Brain microvascular endothelial cell (primary cell): ENCODE results near the gene SDHC.
"Not testable (repeated sequence)": the region's sequence is repeated elsewhere in the genome, so short reads cannot be mapped to it uniquely, and the experiment has no call there.

ENCODE experiments used
- DNase-seq: peaks from one replicate; pipeline ENCODE4 v3.0.0-alpha.2; 2020
- H3K27ac ChIP-seq: fragments of 250-450 bp; sonication (Bioruptor Pico); 2 replicates; pipeline ENCODE4 v1.5.1; 2020; ENCODE audit warnings: mild to moderate bottlenecking, moderate library complexity
- H3K27me3 ChIP-seq: fragments of 250-450 bp; sonication (Bioruptor Pico); replicated peaks from 2 replicates; pipeline ENCODE4 v1.5.1; 2020; ENCODE audit warnings: mild to moderate bottlenecking
- H3K36me3 ChIP-seq: fragments of 250-450 bp; sonication (Bioruptor Pico); replicated peaks from 2 replicates; pipeline ENCODE4 v1.5.1; 2020; ENCODE audit warnings: mild to moderate bottlenecking
- H3K4me3 ChIP-seq: 2 replicates; pipeline ENCODE4 v1.5.1; 2011; ENCODE audit warnings: low read depth, mild to moderate bottlenecking, control low read depth, low read length, moderate library complexity
- CTCF ChIP-seq: IDR thresholded peaks from 2 replicates; pipeline ENCODE4 v1.5.1; 2011; ENCODE audit warnings: low read depth, mild to moderate bottlenecking, moderate library complexity, low read length, control low read depth, inconsistent platforms; ENCODE audit errors: missing control alignments
- in situ Hi-C: cut with HindIII; loops from 2 replicates; pipeline ENCODE4 v1.10.0; 2017; ENCODE audit warnings: low sequenced_read_pairs, low pct_ligation_motif_present

The SDHC gene

DNA sequence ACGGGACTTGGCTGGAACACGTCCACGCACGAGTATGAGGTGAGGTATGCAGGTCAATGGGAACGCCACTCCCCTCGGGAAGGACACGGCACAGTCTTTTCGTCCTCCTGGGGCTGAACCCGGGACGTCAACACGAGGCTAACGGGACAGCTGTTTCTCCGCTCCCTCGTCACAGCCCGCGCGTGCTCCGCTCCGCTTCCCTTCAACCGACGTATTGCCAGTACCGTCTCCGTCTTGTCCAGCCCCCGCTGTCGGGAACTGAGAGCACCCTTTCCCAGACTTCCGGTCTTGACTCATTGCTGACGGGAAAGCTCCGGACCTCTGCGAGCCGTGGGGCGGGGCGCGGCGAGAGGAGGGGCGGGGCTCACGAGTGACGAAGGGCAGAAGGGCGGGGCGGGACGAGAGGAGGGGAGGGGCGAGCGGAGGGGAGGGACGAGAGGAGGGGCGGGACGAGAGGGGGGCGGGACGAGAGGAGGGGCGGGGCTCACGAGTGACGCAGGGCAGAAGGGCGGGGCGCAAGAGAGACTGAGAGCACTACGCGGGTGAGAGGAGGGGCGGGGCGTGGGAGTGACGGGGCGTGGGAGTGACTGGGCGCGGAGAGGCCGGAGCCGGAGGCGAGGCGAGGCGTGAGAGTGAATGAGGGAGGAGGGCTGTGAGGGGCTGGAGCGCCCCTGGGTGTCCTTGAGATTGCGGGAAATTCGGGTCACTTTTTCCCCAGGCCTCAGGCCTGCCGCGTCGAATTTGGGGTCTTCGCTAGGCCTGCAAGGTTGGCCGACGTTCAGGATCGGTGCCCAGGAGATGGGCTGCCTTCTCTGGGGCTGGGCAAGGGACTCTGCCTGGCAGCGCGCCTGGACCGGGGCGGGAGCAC, 75.7 kb downstream of the SDHC start:
- no peaks in the 10 kb centered on the region for H3K36me3 ChIP-seq
- peak overlapping the region; percentile 81 for H3K4me3 ChIP-seq
- H3K27me3 ChIP-seq: no peaks in the 10 kb centered on the region
- in situ Hi-C loops: loop anchor here (25.0 kb wide), 1 partner anchor 178 kb away; the partner anchor contains the start of genes APOA2, FCER1G and NDUFS2
- no peak for TF ChIP-seq CTCF
- peak overlapping the region; percentile 93 for H3K27ac ChIP-seq
- peak; percentile 98 for DNase-seq

DNA sequence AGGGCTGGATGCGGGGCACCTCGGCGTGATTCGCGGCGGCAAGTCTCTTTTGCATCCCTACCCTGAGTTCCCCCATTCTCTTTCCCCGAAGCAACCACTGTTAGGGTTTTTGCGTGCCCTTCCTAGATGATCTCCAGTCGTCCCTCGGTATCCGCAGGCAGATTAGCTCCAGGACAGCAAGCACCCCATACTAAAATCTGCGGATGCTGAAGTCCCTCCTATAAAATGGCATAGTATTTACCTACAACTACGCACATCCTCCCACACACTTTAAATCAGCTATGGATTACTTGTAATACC, 76.3 kb downstream of the SDHC start:
- no peak for TF ChIP-seq CTCF
- peak overlapping the region; percentile 77 for H3K27ac ChIP-seq
- in situ Hi-C loops: loop anchor here (25.0 kb wide), 1 partner anchor 178 kb away; the partner anchor contains the start of genes APOA2, FCER1G and NDUFS2
- DNase-seq: no peak
- H3K36me3 ChIP-seq: no peaks in the 10 kb centered on the region
- H3K27me3 ChIP-seq: no peaks in the 10 kb centered on the region
- H3K4me3 ChIP-seq: peak overlapping the region; percentile 81

DNA sequence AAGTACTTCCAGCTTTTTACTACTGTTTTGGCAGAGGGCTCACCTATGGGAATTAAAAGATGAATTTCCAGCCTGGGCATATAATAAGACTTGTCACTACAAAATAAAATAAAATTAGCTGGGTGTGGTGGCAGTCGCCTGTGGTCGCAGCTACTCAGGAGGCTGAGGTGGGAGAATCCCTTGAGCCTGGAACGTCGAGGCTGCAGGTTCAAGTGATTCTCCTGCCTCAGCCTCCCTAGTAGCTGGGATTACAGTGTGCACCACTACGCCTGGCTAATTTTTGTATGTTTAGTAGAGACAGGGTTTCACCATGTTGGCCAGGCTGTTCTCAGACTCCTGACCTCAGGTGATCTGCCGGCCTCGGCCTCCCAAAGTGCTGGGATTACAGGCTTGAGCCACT, 77.0 kb downstream of the SDHC start:
- not testable (repeated sequence) for H3K36me3 ChIP-seq, H3K27ac ChIP-seq, H3K4me3 ChIP-seq, DNase-seq, H3K27me3 ChIP-seq
- in situ Hi-C loops: loop anchor here (25.0 kb wide), 1 partner anchor 179 kb away; the partner anchor contains the start of genes APOA2, FCER1G and NDUFS2

DNA sequence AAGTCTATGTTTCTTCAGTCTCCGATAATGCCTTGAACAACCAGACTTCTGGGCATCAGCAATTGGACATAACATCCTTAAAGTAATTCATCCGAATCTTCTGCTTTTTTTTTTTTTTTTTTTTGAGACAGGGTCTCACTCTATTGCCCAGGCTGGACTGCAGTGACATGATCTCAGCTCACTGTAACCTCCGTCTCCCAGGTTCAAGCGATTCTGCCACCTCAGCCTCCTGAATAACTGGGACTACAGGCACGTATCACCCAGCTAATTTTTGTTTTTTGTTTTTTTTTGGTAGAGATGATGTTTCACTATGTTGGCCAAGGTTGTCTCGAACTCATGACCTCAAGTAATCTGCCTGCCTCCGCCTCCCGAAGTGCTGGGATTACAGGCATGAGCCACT, 77.4 kb downstream of the SDHC start:
- no peak for TF ChIP-seq CTCF
- no peaks in the 10 kb centered on the region for H3K27me3 ChIP-seq
- no peak overlapping the region for H3K4me3 ChIP-seq
- H3K27ac ChIP-seq: no peak overlapping the region
- DNase-seq: no peak
- H3K36me3 ChIP-seq: no peaks in the 10 kb centered on the region
- in situ Hi-C loops: loop anchor here (25.0 kb wide), 1 partner anchor 179 kb away; the partner anchor contains the start of genes APOA2, FCER1G and NDUFS2

- no peaks in the 10 kb centered on the region for H3K27me3 ChIP-seq
- no peak for DNase-seq
- no peak overlapping the region for H3K4me3 ChIP-seq
- TF ChIP-seq CTCF: no peak
- in situ Hi-C loops: loop anchor here (25.0 kb wide), 1 partner anchor 181 kb away; the partner anchor contains the start of genes APOA2, FCER1G and NDUFS2
- no peaks in the 10 kb centered on the region for H3K36me3 ChIP-seq
- H3K27ac ChIP-seq: no peak overlapping the region
Observed at GRCh38 chr1:161393151-161393550, 79.0 kb downstream of the SDHC start.

- in situ Hi-C loops: loop anchor here (25.0 kb wide), 1 partner anchor 185 kb away; the partner anchor contains the start of genes APOA2, FCER1G and NDUFS2
Observed at GRCh38 chr1:161397038-161397437, 82.9 kb downstream of the SDHC start.

More at GRCh38 chr1:161397038-161397437, 82.9 kb downstream of the SDHC start:
- H3K27me3 ChIP-seq, DNase-seq, H3K36me3 ChIP-seq, H3K27ac ChIP-seq, H3K4me3 ChIP-seq: not testable (repeated sequence)
